Germinal center (tissue), 1 donor: ENCODE measurements around the gene UCKL1.
"Not testable (repeated sequence)": the region's sequence is repeated elsewhere in the genome, so short reads cannot be mapped to it uniquely, and the experiment has no call there.

Experiments used
- DNase-seq: peaks from one replicate; pipeline ENCODE4 v3.0.0; 2012; ENCODE audit warnings: mixed read lengths, low spot score

The UCKL1 gene

DNA sequence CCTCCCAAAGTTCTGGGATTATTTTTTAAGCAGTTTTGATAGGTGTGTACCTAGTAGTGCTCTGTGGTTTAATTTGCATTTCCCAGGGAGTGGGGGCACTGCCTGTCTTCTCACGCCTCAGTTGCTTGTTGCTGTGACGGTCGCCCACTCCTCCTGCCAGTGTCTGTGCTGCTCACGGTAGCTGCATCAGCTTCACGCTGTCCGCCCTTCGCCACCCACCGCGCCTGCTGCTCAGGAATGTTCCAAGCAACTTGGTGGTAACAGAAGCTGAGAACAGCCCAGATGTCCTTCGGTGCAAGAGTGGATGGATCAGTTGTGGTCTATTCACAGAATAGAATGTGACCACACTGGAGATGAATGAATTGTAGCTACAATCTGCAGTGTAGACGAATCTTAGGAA is 38.4 kb downstream of the UCKL1 start:
- DNase-seq = no peak

- not testable (repeated sequence) for DNase-seq
Observed at GRCh38 chr20:63916371-63916939, 39.8 kb downstream of the UCKL1 start.

DNA sequence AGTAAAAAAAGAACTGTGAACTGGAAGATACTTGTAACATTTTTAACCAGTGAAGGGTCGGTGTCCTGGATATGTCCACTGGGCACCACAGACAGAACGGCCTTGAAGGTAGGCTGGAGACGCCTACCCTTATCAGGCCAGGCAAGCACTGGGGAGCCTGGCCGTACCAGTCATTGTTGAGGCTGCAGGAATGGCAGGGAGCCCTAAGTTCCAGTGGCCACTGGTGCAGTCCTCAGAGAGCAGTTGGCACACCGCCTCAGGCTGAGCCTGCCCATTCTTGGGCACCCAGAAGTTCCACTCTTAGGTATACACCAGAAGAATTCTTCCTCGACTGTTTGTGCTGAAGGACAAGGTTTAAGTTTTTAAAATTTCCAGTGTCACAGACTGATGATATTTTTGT is 40.7 kb downstream of the UCKL1 start:
- DNase-seq = no peak

- DNase-seq = no peak
Observed at GRCh38 chr20:63913768-63914167, 42.4 kb downstream of the UCKL1 start.

DNA sequence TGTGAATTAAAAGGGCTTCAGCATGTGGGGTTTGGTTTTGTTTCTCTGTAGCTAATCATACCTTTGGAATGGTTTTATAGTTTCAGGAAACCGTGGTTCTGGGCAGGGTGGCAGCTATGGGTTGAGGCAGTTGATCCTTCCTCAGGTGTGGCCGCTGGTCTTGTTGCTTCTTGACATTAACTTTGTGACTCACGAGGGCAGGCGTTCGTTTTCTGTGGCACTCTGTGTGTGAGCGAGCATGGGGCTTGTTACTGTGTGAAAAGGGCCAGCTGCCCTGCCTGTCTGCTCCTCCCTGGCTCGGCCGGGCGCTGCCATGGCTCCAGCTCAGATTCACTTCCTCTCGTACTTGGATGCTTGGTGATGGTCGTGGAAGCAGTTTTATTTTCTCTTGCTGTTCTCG is 45.0 kb downstream of the UCKL1 start:
- DNase-seq = no peak

- no peak for DNase-seq
Observed at GRCh38 chr20:63908008-63908682, 48.1 kb downstream of the UCKL1 start.

- no peak for DNase-seq
Observed at GRCh38 chr20:63903796-63904561, 52.2 kb downstream of the UCKL1 start.

DNA sequence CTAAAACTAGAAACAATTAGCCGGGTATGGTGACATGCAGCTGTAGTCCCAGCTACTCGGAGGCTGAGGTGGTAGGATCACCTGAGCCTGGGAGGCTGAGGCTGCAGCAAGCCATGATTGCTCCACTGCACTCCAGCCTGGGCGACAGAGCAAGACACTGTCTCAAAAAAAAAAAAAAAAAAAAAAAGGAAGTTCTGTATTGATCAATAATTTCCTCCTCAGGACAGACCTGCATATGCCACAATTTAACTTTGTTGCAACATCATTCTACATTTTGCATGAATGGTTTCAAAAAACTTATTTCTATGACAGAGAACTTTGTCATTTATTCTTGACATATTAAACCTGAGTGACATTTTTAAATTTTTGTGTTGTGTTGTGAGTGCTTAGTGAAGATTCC is 55.8 kb downstream of the UCKL1 start:
- DNase-seq = no peak

- DNase-seq = no peak
Observed at GRCh38 chr20:63898882-63899558, 57.2 kb downstream of the UCKL1 start.

DNA sequence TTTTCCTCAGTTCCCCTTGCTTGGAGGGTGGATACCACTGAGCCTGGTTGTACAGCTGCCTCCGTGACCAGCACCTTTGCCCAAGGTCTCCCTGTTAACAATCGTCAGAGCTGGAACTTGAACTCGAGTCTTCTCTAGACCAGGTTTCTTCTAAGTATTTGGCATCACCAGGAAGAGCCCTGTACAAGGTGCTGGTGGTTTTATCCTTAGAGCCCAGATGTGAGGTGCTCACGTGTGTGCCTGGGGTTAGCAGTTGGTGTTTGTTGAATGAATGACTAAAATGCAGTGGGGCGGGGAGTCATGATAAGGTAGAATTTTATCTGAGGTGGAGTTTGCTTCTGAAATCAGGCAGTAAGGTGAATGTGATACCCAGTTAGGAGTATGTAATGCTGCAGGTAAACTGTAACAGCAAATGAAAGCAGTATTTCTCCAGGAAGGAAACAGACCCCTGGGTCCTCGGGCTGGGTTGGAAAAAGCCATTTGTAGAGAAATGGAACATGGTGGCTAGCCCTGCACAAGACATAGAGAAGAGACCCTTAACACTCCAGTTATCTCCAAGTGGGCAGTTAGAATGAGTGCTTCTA is 58.1 kb downstream of the UCKL1 start:
- no peak for DNase-seq

DNA sequence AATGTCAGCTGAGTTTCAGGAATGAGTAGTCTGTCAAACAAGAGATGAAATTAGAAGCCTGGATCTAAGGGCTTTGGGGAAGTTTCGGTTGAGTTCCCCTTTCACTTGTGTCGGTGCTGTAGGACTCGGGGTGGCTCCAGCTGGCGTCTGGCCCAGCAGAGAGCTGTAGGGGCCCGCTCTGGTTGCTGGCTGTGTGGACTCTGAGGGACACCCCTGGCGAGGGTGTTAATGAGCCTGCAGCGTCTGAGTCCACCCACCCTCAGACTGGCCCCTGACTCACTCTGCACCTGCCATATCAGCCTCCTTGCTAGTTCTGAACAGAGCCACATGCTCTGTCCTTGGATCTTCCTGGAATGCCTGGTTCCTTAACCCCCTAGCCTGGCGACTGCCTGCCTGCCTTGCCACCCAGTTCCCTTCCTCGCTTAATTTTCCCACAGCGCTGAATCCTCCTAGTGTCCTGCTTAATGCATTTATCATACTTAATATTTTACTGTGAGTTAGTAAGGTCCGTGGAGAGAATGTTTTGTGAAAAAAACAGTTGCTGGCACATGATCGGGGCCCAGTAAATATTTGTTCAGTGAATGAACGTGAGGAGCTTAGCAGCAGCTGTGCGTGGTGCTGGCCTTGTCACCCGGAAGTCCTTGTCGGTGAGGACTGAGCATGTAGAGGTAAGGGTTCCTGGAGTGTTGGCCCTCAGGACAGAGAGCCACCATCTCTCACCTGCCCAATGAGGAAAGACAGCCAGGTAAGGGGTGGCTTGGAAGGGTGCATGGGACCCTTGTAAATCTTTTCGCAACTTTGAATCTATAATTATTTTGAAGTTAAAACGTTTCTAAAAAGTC is 59.7 kb downstream of the UCKL1 start:
- DNase-seq = peak; percentile 78

GRCh38 chr20:63895952-63896263 is 60.3 kb downstream of the UCKL1 start:
- DNase-seq = no peak

DNA sequence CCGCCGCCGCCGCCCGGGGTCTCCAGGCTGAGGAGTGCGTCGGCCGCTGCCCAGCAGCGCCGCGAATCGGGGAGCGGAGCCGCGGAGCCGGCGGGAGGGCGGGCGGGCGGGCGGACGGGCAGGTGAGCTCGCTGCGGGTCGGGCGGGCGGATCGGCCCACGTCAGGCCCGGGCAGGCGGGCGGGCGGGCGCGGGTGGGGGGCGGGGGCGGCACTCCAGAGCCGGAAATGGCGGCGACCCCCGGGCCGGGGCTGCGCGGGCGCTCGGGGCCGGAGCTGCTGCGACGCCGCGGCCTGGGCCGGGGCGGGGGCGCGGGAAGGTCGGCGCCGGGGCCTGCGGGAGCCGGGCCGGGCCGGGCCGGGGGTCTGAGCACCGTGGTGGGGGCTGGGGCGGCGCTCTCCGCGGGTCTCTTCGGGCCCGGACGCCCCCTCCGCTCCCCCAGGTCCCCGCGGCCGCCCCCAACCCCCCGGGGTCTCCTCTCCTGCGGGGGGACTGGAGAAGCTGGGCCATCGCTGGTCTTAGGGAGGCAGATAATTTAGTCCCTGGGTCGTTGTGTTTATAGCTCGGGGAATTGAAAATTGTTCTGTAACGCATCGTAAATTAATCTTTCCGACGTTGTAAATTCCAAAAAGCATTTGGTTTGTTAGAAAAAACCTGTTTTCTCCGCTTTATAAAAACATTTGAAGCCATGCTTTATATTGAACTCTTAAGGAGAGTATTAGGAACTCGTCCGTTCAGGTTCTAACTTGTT is 60.8 kb downstream of the UCKL1 start:
- no peak for DNase-seq

- DNase-seq = peak; percentile 100
Observed at GRCh38 chr20:63894358-63895201, 61.6 kb downstream of the UCKL1 start, which contains the start of gene DNAJC5. Gene DNAJC5 (plus strand): TSS chr20:63895126. CDS start chr20:63928346, 33,220 bp downstream.

DNA sequence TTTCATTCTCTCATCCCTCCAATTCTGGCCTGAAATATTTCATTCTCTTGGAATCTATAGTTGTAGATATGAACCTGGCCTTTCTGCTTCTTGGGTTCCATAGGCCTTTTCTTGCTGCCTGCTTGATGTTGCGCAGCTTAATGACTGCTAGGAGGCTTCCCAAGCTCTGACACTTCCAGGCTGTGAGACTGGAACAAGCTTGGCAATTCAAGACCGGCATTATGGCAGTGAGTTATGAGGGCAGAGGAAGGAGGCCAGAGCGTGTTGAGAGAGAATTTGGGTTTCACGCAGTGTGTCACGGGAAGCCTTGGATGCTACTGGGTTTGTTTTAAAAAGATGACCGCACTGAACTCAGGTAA is 62.2 kb downstream of the UCKL1 start:
- DNase-seq = no peak

GRCh38 chr20:63892402-63892801 is 63.8 kb downstream of the UCKL1 start:
- no peak for DNase-seq

GRCh38 chr20:63891061-63892002 is 64.9 kb downstream of the UCKL1 start:
- DNase-seq = no peak

- DNase-seq = no peak
Observed at GRCh38 chr20:63890616-63891015, 65.6 kb downstream of the UCKL1 start.

GRCh38 chr20:63890201-63890576 is 66.0 kb downstream of the UCKL1 start:
- DNase-seq = no peak
